ENCODE results near the gene ADAM33. TPM values are rescaled to one million over a fixed set of nuclear protein-coding genes. Genes with fewer than 3 reads are reported as not detected.

Gene ADAM33
- under 0.01 TPM for total RNA-seq

- Histone ChIP-seq H3K4me1 (ENCODE audit: insufficient read depth, low read length) (no peaks in the 10 kb centered on the region), H3K27me3 (ENCODE audit: insufficient read depth, low read length) (peaks cover 24% of the 10 kb centered on the region), H3K4me3 (ENCODE audit: low read length) (no peak within 1 kb of the TSS), H3K9me3 (ENCODE audit: low read depth, low read length) (no peaks in the 10 kb centered on the region)
These were observed at the start of gene ADAM33 for GRCh38 chr20:3681931-3682781. TSS of gene ADAM33 (minus strand) at chr20:3682010. CDS start at chr20:3682004, 6 bp downstream.

- Histone ChIP-seq H3K4me3 (ENCODE audit: low read length) (no peak overlapping the region), H3K9me3 (ENCODE audit: low read depth, low read length) (no peaks in the 10 kb centered on the region), H3K27me3 (ENCODE audit: insufficient read depth, low read length) (peaks cover 23% of the 10 kb centered on the region), H3K4me1 (ENCODE audit: insufficient read depth, low read length) (no peaks in the 10 kb centered on the region)
These were observed 49.2 kb upstream of the ADAM33 start for GRCh38 chr20:3730803-3731672.

- Histone ChIP-seq H3K9me3 (ENCODE audit: low read depth, low read length) (no peaks in the 10 kb centered on the region), H3K4me3 (ENCODE audit: low read length) (no peak overlapping the region), H3K27me3 (ENCODE audit: insufficient read depth, low read length) (peaks cover 23% of the 10 kb centered on the region), H3K4me1 (ENCODE audit: insufficient read depth, low read length) (no peaks in the 10 kb centered on the region)
These were observed 48.2 kb upstream of the ADAM33 start for GRCh38 chr20:3729811-3730540.

GRCh38 chr20:3729378-3729777 lies 47.6 kb upstream of the ADAM33 start:
- no peak overlapping the region for H3K4me3 ChIP-seq (ENCODE audit: low read length)
- H3K4me1 ChIP-seq (ENCODE audit: insufficient read depth, low read length) = no peaks in the 10 kb centered on the region
- peaks cover 23% of the 10 kb centered on the region for H3K27me3 ChIP-seq (ENCODE audit: insufficient read depth, low read length)
- H3K9me3 ChIP-seq (ENCODE audit: low read depth, low read length) = no peaks in the 10 kb centered on the region

GRCh38 chr20:3728876-3729275 lies 47.1 kb upstream of the ADAM33 start:
- no peaks in the 10 kb centered on the region for H3K4me1 ChIP-seq (ENCODE audit: insufficient read depth, low read length)
- H3K4me3 ChIP-seq (ENCODE audit: low read length) = no peak overlapping the region
- H3K9me3 ChIP-seq (ENCODE audit: low read depth, low read length) = no peaks in the 10 kb centered on the region
- peaks cover 23% of the 10 kb centered on the region for H3K27me3 ChIP-seq (ENCODE audit: insufficient read depth, low read length)

GRCh38 chr20:3728354-3728753 lies 46.5 kb upstream of the ADAM33 start:
- Histone ChIP-seq H3K4me3 (ENCODE audit: low read length) (no peak overlapping the region), H3K27me3 (ENCODE audit: insufficient read depth, low read length) (peaks cover 20% of the 10 kb centered on the region), H3K4me1 (ENCODE audit: insufficient read depth, low read length) (no peaks in the 10 kb centered on the region), H3K9me3 (ENCODE audit: low read depth, low read length) (no peaks in the 10 kb centered on the region)

GRCh38 chr20:3727401-3728021 lies 45.7 kb upstream of the ADAM33 start:
- Histone ChIP-seq H3K4me1 (ENCODE audit: insufficient read depth, low read length) (no peaks in the 10 kb centered on the region), H3K27me3 (ENCODE audit: insufficient read depth, low read length) (peaks cover 13% of the 10 kb centered on the region), H3K9me3 (ENCODE audit: low read depth, low read length) (no peaks in the 10 kb centered on the region), H3K4me3 (ENCODE audit: low read length) (no peak overlapping the region)

GRCh38 chr20:3724356-3724755 lies 42.5 kb upstream of the ADAM33 start:
- Histone ChIP-seq H3K9me3 (ENCODE audit: low read depth, low read length) (no peaks in the 10 kb centered on the region), H3K4me1 (ENCODE audit: insufficient read depth, low read length) (no peaks in the 10 kb centered on the region), H3K4me3 (ENCODE audit: low read length) (no peak overlapping the region), H3K27me3 (ENCODE audit: insufficient read depth, low read length) (peaks cover 11% of the 10 kb centered on the region)

GRCh38 chr20:3723284-3723683 lies 41.5 kb upstream of the ADAM33 start:
- Histone ChIP-seq H3K4me3 (ENCODE audit: low read length) (no peak overlapping the region), H3K4me1 (ENCODE audit: insufficient read depth, low read length) (no peaks in the 10 kb centered on the region), H3K27me3 (ENCODE audit: insufficient read depth, low read length) (peaks cover 11% of the 10 kb centered on the region), H3K9me3 (ENCODE audit: low read depth, low read length) (no peaks in the 10 kb centered on the region)

- Histone ChIP-seq H3K4me3 (ENCODE audit: low read length) (no peak overlapping the region), H3K4me1 (ENCODE audit: insufficient read depth, low read length) (no peaks in the 10 kb centered on the region), H3K27me3 (ENCODE audit: insufficient read depth, low read length) (peaks cover 4% of the 10 kb centered on the region), H3K9me3 (ENCODE audit: low read depth, low read length) (no peaks in the 10 kb centered on the region)
These were observed 40.1 kb upstream of the ADAM33 start for GRCh38 chr20:3721912-3722311.

GRCh38 chr20:3720626-3721025 lies 38.8 kb upstream of the ADAM33 start:
- H3K4me3 ChIP-seq (ENCODE audit: low read length) = no peak overlapping the region
- H3K27me3 ChIP-seq (ENCODE audit: insufficient read depth, low read length) = peaks cover 4% of the 10 kb centered on the region
- no peaks in the 10 kb centered on the region for H3K9me3 ChIP-seq (ENCODE audit: low read depth, low read length)
- no peaks in the 10 kb centered on the region for H3K4me1 ChIP-seq (ENCODE audit: insufficient read depth, low read length)

GRCh38 chr20:3720068-3720467 lies 38.3 kb upstream of the ADAM33 start:
- Histone ChIP-seq H3K27me3 (ENCODE audit: insufficient read depth, low read length) (peaks cover 4% of the 10 kb centered on the region), H3K4me1 (ENCODE audit: insufficient read depth, low read length) (no peaks in the 10 kb centered on the region), H3K9me3 (ENCODE audit: low read depth, low read length) (no peaks in the 10 kb centered on the region), H3K4me3 (ENCODE audit: low read length) (no peak overlapping the region)

GRCh38 chr20:3719046-3719445 lies 37.2 kb upstream of the ADAM33 start:
- peaks cover 4% of the 10 kb centered on the region for H3K27me3 ChIP-seq (ENCODE audit: insufficient read depth, low read length)
- no peaks in the 10 kb centered on the region for H3K9me3 ChIP-seq (ENCODE audit: low read depth, low read length)
- H3K4me1 ChIP-seq (ENCODE audit: insufficient read depth, low read length) = peaks cover 9% of the 10 kb centered on the region
- no peak overlapping the region for H3K4me3 ChIP-seq (ENCODE audit: low read length)

GRCh38 chr20:3716195-3716834 lies 34.5 kb upstream of the ADAM33 start:
- H3K4me3 ChIP-seq (ENCODE audit: low read length) = no peak overlapping the region
- H3K9me3 ChIP-seq (ENCODE audit: low read depth, low read length) = no peaks in the 10 kb centered on the region
- peaks cover 36% of the 10 kb centered on the region for H3K4me1 ChIP-seq (ENCODE audit: insufficient read depth, low read length)
- peaks cover 4% of the 10 kb centered on the region for H3K27me3 ChIP-seq (ENCODE audit: insufficient read depth, low read length)

All from mononuclear cell (primary cell).